HepG2 (cell line): ENCODE data around the gene TP53BP2. TPM values are rescaled to one million over a fixed set of nuclear protein-coding genes. Genes with fewer than 3 reads are reported as not detected.
A peak's percentile ranks its signal among the peaks of the same experiment; 100 is the strongest.

Source experiments
- ATAC-seq: fragments of 200-7000 bp; cut with Tn5 transposase; 3 replicates; pipeline ENCODE4 v1.9.1; 2020; ENCODE audit warnings: mild to moderate bottlenecking, moderate library complexity
- BruUV-seq: library from RNA; stranded (reverse); fragments of 400-500 nt; replicated peaks from 2 replicates; lab custom pipeline; 2021; lab: Mats Ljungman, UMichigan
- CTCF ChIA-PET: fragments of 300-600 bp; formaldehyde crosslinking; extraction: SDS; loops from one replicate; lab custom pipeline; 2021; ENCODE audit warnings: low total read pairs, inconsistent platforms, low intra/inter-chr PET ratio; lab: Yijun Ruan, JAX
- POLR2A ChIA-PET: fragments of 350-600 bp; sonication (Branson Sonifier 250); formaldehyde crosslinking; loops from one replicate; lab custom pipeline; 2020; ENCODE audit warnings: antibody characterized with exemption, inconsistent platforms; lab: Yijun Ruan, JAX
- DNase-seq: peaks from one replicate; pipeline ENCODE4 v3.0.0-alpha.2; 2015; ENCODE audit warnings: low spot score
- FAIRE-seq: peaks from 3 replicates; lab custom pipeline; 2011; peaks lifted over from hg19 to GRCh38; lab: Jason Lieb, UNC
- H2AFZ ChIP-seq: one replicate; pipeline ENCODE4 v1.6.1; 2011; ENCODE audit warnings: low read length, inconsistent platforms
- H3K27ac ChIP-seq: fragments of 300-600 bp; 3 replicates; pipeline ENCODE4 v1.8.0; 2011; ENCODE audit warnings: mixed run types, mild to moderate bottlenecking, mixed read lengths, low read length, inconsistent platforms; ENCODE audit not compliant: insufficient read depth; ENCODE audit errors: extremely low read length
- H3K27me3 ChIP-seq, 2 experiments: fragments of 200-600 bp in 1 of 2; 2 replicates in 1 of 2; 3 replicates in 1 of 2; pipeline versions ENCODE4 v1.6.0 to v1.8.0; 2011; ENCODE audit warnings: low read length in 2 of 2, mild to moderate bottlenecking in 2 of 2, moderate library complexity in 2 of 2, inconsistent platforms in 1 of 2; ENCODE audit not compliant: insufficient read depth in 2 of 2, control insufficient read depth in 1 of 2
- H3K36me3 ChIP-seq, 2 experiments: fragments of 200-600 bp in 1 of 2; replicated peaks in 1 of 2; 2 replicates in 1 of 2; 3 replicates in 1 of 2; pipeline versions ENCODE4 v1.5.1 to v1.8.0; 2011; ENCODE audit warnings: low read length in 2 of 2, inconsistent platforms in 1 of 2; ENCODE audit not compliant: insufficient read depth in 2 of 2, control insufficient read depth in 1 of 2
- H3K4me1 ChIP-seq: 2 replicates; pipeline ENCODE4 v1.5.1; 2012; ENCODE audit warnings: low read length, inconsistent platforms; ENCODE audit not compliant: insufficient read depth
- H3K4me2 ChIP-seq: 2 replicates; pipeline ENCODE4 v1.6.0; 2011; ENCODE audit warnings: low read depth, low read length, inconsistent platforms
- H3K4me3 ChIP-seq, 3 experiments: fragments of 200-600 bp in 1 of 3; sonication (generic), shearing (Covaris generic) in 1 of 3; replicated peaks in 1 of 3; 2 replicates each; pipeline ENCODE4 v1.5.1; 2011 to 2016; ENCODE audit warnings: low read length in 3 of 3, inconsistent platforms in 2 of 3, low read depth in 2 of 3, mild to moderate bottlenecking in 2 of 3, control low read depth in 1 of 3, mixed read lengths in 1 of 3; ENCODE audit not compliant: insufficient read depth in 1 of 3
- H3K79me2 ChIP-seq: one replicate; pipeline ENCODE4 v1.6.1; 2011; ENCODE audit warnings: low read length, inconsistent platforms; ENCODE audit not compliant: insufficient read depth
- H3K9ac ChIP-seq: 2 replicates; pipeline ENCODE4 v1.6.0; 2011; ENCODE audit warnings: mild to moderate bottlenecking, low read depth, low read length, inconsistent platforms; ENCODE audit not compliant: insufficient read depth
- H3K9me3 ChIP-seq: 2 replicates; pipeline ENCODE4 v1.5.1; 2012; ENCODE audit warnings: mild to moderate bottlenecking, low read length
- H4K20me1 ChIP-seq: 2 replicates; pipeline ENCODE4 v1.6.0; 2011; ENCODE audit warnings: inconsistent platforms, mild to moderate bottlenecking, low read length, moderate library complexity; ENCODE audit not compliant: insufficient read depth
- FOXP1 ChIP-seq, 2 experiments: fragments of 450-650 bp in 1 of 2; IDR thresholded peaks; 2 replicates each; pipeline ENCODE4 v1.6.1; 2017 to 2018; ENCODE audit warnings: antibody characterized with exemption in 1 of 2
- GABPA ChIP-seq, 2 experiments: IDR thresholded peaks; 2 replicates each; pipeline ENCODE4 v1.6.1; 2011 to 2016; ENCODE audit warnings: low read depth in 2 of 2, low read length in 1 of 2, missing biosample characterization in 1 of 2, missing genetic modification characterization in 1 of 2
- HNF4A ChIP-seq: sonication (generic); formaldehyde crosslinking; IDR thresholded peaks from 2 replicates; pipeline ENCODE4 v1.4.0; 2020; ENCODE audit warnings: missing genetic modification reagents
- TEAD2 ChIP-seq: sonication (generic); formaldehyde crosslinking; IDR thresholded peaks from 2 replicates; pipeline ENCODE4 v1.9.0; 2021; ENCODE audit warnings: missing genetic modification reagents
- ZNF816 ChIP-seq: sonication (generic); formaldehyde crosslinking; IDR thresholded peaks from 2 replicates; pipeline ENCODE4 v1.8.0; 2022; ENCODE audit warnings: missing genetic modification reagents, mild to moderate bottlenecking, borderline replicate concordance
- ZNF841 ChIP-seq: sonication (generic); formaldehyde crosslinking; IDR thresholded peaks from 2 replicates; pipeline ENCODE4 v1.8.1; 2023; ENCODE audit warnings: missing genetic modification reagents, borderline replicate concordance
- WGBS: methylation state at CpG from one replicate; pipeline ENCODE4 v1.1.6; 2017; ENCODE audit warnings: low lambda C conversion rate; 5-methylcytosine and 5-hydroxymethylcytosine counted together
- in situ Hi-C: cut with HindIII; loops from 2 replicates; pipeline ENCODE4 v1.10.0; 2017; ENCODE audit warnings: low pct_unique_long_range_greater_than_20kb; ENCODE audit not compliant: extremely low pct_ligation_motif_present
- intact Hi-C: fragments of 100-400 bp; cut with micrococcal nuclease; formaldehyde crosslinking; loops from one replicate; pipeline ENCODE4 v1.10.0; 2022; ENCODE audit not compliant: unreplicated experiment
- polyA plus RNA-seq, 8 experiments: library from polyadenylated mRNA; depleted of rRNA in 3 of 8; stranded (reverse) in 7 of 8; unstranded in 1 of 8; fragments of >200 nt; fragmentation: Illumina TruSeq in 4 of 8; extraction: Trizol in 4 of 8; gene quantifications; 2 replicates each; pipeline versions ENCODE4 v1.2.1 to v1.2.3, GENCODE V29; 2011 to 2016; ENCODE audit warnings: low read depth in 4 of 8, missing spikeins in 1 of 8, mixed read lengths in 1 of 8; ENCODE audit not compliant: insufficient read depth in 1 of 8
- total RNA-seq, 5 experiments: library from RNA; depleted of rRNA; stranded (reverse); fragments of >200 nt; fragmentation: Illumina TruSeq; extraction: Trizol; gene quantifications; 2 replicates each; pipeline ENCODE4 v1.2.3, GENCODE V29; 2016; ENCODE audit warnings: low read depth in 1 of 5

The TP53BP2 gene
- total and polyA plus RNA-seq, 2 of the 13 experiments (the other 11 are each of a cell fraction or from before 2014, with no cell fraction given), result 10.0 to 14.0 TPM

DNA sequence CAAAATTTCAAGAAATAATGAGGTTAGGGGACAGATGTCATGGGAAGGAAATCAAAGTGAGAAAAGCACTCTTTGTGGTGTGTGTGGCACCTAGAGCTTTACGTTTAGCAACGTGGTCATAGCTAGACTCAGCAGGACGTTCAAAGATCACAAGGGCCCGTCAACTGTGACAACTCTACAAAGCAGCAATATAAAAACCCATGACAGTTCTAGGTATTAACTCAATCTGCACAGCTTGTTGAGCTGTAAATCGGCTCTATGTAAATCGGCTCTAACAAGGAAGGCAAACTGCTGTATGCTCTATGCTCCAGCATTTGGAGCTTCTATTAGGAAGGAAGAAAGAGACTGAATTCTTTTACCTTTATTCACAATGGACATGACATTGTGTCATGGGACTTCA is 64.8 kb downstream of the TP53BP2 start:
- POLR2A ChIA-PET, result no interaction called here

DNA sequence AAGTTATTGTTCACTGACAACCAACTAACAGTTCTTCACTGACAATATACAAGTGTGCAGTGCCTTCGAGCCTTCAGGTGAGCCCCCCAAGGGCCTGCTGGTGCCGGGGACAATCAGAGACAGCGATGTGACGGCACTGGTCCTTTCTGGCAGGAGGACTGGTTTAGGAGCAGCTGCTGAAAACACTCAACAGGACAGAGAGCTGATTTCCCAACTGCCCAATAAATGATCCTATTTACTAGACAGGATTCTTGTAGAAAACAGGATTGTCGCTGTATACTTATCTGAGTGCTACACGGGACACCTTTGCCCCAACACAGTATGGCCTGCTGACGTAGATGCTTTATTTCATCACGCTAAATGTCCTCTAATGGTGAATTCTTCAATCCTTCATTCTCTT is 65.4 kb downstream of the TP53BP2 start:
- no peaks in the 10 kb centered on the region for H3K27me3 ChIP-seq
- H4K20me1 ChIP-seq, result no peaks in the 10 kb centered on the region
- TF ChIP-seq FOXP1 (IDR thresholded peaks at IDR 0.05) (no peak), FOXP1 (CRISPR knock-in tag; IDR thresholded peaks at IDR 0.05) (no peak)
- no peak for ATAC-seq
- no TSS peak for BruUV-seq
- FAIRE-seq, result no peak
- no peak overlapping the region for H3K4me3 ChIP-seq
- 98% methylated on average over 8 of the region's 8 CpGs for WGBS
- peaks cover 2 to 45% of the 10 kb centered on the region in 2 experiments for H3K36me3 ChIP-seq
- no peak overlapping the region for H3K9ac ChIP-seq
- CTCF ChIA-PET, result no interaction called here
- in situ Hi-C loops, result no loop called here
- H3K79me2 ChIP-seq, result no peaks in the 10 kb centered on the region
- H2AFZ ChIP-seq, result no peak overlapping the region
- no peak overlapping the region for H3K27ac ChIP-seq
- no peaks in the 10 kb centered on the region for H3K9me3 ChIP-seq
- H3K4me1 ChIP-seq, result peaks cover 8% of the 10 kb centered on the region
- POLR2A ChIA-PET, result no interaction called here
- DNase-seq, result no peak
- H3K4me2 ChIP-seq, result no peak overlapping the region
- intact Hi-C loops, result no loop called here

More for the DNA sequence above, 64.8 kb downstream of the TP53BP2 start:
- 67% methylated on average over 6 of the region's 6 CpGs for WGBS
- intact Hi-C loops, result no loop called here
- no peak overlapping the region for H2AFZ ChIP-seq
- no peaks in the 10 kb centered on the region for H3K79me2 ChIP-seq
- CTCF ChIA-PET, result no interaction called here
- H3K4me3 ChIP-seq, result no peak overlapping the region
- no peak overlapping the region for H3K4me2 ChIP-seq
- H3K27ac ChIP-seq, result no peak overlapping the region
- H3K4me1 ChIP-seq, result peaks cover 8% of the 10 kb centered on the region
- DNase-seq (no peak), FAIRE-seq (no peak), ATAC-seq (no peak)
- peaks cover 2 to 44% of the 10 kb centered on the region in 2 experiments for H3K36me3 ChIP-seq
- no peaks in the 10 kb centered on the region for H4K20me1 ChIP-seq
- H3K9me3 ChIP-seq, result no peaks in the 10 kb centered on the region
- H3K9ac ChIP-seq, result no peak overlapping the region
- no TSS peak for BruUV-seq
- in situ Hi-C loops, result no loop called here
- H3K27me3 ChIP-seq, result no peaks in the 10 kb centered on the region
- TF ChIP-seq GABPA (IDR thresholded peaks at IDR 0.05; ENCODE audit: low read depth, low read length), result no peak
- no peak for TF ChIP-seq GABPA (CRISPR knock-in tag; IDR thresholded peaks at IDR 0.05; ENCODE audit: low read depth)
- 0 out of 2 replicates have a peak, but pooled peaks have one; percentile 11 for TF ChIP-seq HNF4A (CRISPR knock-in tag)
- no peak for TF ChIP-seq ZNF841 (CRISPR knock-in tag)
- no peak for TF ChIP-seq TEAD2
- no peak for TF ChIP-seq ZNF816 (CRISPR knock-in tag)
